Measurements from ENCODE around the gene RP9.

RP9 gene

DNA sequence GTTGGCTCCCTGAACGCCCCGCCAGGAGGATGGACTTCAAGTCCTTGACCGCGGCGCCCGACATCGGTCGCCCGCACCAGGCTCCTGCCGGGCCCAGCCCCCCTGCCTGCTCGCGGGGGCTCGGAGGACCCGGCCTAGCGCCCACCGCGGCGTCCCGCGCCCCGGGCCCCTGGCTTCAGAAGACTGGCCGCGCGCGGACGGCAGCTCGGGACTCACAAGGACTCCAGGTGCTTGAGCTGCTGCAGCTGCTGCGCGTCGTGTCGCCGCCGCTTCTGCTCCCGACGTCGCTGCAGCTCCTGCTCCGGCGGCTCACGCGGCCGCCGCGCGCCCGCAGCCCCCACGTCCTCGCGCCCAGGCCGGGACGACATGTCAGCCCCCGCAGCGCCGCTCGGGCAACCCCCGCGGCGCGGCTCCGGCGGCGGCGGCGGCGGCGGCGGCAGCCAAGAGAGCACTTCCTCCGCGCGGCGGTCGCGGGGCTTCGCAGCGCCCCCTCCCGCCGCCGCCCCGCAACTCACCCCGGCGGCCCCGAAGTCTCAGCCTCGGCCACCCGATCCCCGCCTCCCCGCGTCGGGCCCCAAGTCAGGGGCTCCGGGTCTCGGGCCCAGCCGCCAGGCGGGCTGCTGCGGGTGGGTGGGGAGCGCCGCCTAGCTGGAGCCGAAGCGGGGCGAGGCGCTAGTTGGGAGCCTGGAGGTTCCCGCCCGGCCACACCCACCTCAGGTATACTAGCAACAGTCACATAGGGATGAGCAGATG, at the start of gene RP9:
Gene RP9 (minus strand): TSS at position 400 of the 753 bp plus-strand sequence. CDS start 32 bp downstream, at position 368.
- Mint-ChIP-seq H3K36me3 (ENCODE audit: low read depth) (peaks cover under 1% of the 10 kb centered on the region), H3K27ac (peak within 1 kb of the TSS; percentile 87), H3K9me3 (no peaks in the 10 kb centered on the region), H3K4me3 (peak within 1 kb of the TSS; percentile 94), H3K4me1 (ENCODE audit: low read depth) (peaks cover 50% of the 10 kb centered on the region), H3K27me3 (peaks cover 13% of the 10 kb centered on the region)

DNA sequence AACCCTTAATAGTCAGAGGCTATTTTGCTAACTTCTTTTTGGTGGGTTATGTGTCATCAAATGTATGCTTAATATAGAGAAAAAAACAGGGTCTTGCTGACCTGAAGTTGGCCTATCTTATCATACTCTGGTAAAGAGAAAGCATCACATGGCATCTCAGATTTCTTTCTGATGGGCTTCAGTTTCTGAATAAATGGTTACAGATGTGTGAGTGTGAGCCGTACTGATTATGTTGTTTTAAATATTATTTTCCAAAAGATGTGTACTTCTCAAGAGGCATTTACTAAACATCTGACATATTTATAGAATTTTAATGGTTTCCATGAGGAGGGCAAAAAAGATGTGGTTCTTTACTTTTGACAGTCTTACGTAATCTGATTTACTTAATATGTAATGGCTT, 48.6 kb upstream of the RP9 start:
- Mint-ChIP-seq H3K27me3 (no peaks in the 10 kb centered on the region), H3K9me3 (no peaks in the 10 kb centered on the region), H3K4me1 (ENCODE audit: low read depth) (no peaks in the 10 kb centered on the region), H3K27ac (no peak overlapping the region), H3K36me3 (ENCODE audit: low read depth) (peaks cover 32% of the 10 kb centered on the region), H3K4me3 (no peak overlapping the region)

GRCh38 chr7:33157311-33157710, 48.1 kb upstream of the RP9 start:
- Mint-ChIP-seq H3K9me3 (no peaks in the 10 kb centered on the region), H3K4me3 (no peak overlapping the region), H3K36me3 (ENCODE audit: low read depth) (peaks cover 30% of the 10 kb centered on the region), H3K27me3 (no peaks in the 10 kb centered on the region), H3K4me1 (ENCODE audit: low read depth) (no peaks in the 10 kb centered on the region), H3K27ac (no peak overlapping the region)

GRCh38 chr7:33156441-33156840, 47.2 kb upstream of the RP9 start:
- Mint-ChIP-seq H3K27me3 (no peaks in the 10 kb centered on the region), H3K4me1 (ENCODE audit: low read depth) (no peaks in the 10 kb centered on the region), H3K36me3 (ENCODE audit: low read depth) (peaks cover 21% of the 10 kb centered on the region), H3K9me3 (no peaks in the 10 kb centered on the region), H3K27ac (no peak overlapping the region), H3K4me3 (no peak overlapping the region)

DNA sequence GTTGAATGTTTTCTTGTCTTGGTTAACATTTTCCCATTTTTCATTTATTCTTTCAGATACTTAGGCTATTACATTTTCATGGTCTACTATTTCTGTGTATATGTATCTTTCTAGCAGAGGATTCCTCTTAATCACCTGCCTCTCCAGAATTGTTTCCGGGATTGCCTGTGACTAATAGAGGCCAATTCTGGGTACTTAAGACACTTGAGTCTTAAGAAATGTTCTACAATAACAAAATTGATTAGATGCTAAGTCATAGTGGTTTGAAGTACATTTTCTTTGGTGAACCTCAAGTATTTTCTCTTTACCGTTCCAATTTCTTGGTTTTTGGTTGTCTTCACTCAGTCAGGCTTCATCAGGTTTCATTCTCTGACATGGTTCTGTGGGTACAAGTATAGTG, 46.6 kb upstream of the RP9 start:
- Mint-ChIP-seq H3K4me3 (no peak overlapping the region), H3K36me3 (ENCODE audit: low read depth) (peaks cover 17% of the 10 kb centered on the region), H3K9me3 (no peaks in the 10 kb centered on the region), H3K27ac (no peak overlapping the region), H3K27me3 (no peaks in the 10 kb centered on the region), H3K4me1 (ENCODE audit: low read depth) (no peaks in the 10 kb centered on the region)

DNA sequence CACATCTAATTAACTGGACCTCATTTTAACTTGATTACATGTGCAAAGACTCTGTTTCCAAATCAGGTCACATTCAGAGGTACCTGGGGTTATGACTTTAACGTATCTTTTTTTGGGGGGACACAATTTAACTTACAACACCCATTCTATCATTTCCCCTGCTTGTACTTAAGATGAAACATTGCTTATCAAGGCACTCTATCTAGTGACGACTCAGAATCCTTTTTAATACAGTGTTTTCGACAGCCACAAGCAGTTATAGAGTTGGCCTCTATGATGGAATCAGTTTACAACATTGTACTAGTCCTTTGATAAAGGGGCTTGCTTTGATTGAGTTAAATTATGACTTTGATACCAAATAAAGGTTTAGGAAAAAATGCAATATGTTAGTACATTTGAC, 42.9 kb upstream of the RP9 start:
- Mint-ChIP-seq H3K27me3 (no peaks in the 10 kb centered on the region), H3K4me3 (no peak overlapping the region), H3K27ac (no peak overlapping the region), H3K4me1 (ENCODE audit: low read depth) (no peaks in the 10 kb centered on the region), H3K9me3 (no peaks in the 10 kb centered on the region), H3K36me3 (ENCODE audit: low read depth) (peaks cover 8% of the 10 kb centered on the region)

DNA sequence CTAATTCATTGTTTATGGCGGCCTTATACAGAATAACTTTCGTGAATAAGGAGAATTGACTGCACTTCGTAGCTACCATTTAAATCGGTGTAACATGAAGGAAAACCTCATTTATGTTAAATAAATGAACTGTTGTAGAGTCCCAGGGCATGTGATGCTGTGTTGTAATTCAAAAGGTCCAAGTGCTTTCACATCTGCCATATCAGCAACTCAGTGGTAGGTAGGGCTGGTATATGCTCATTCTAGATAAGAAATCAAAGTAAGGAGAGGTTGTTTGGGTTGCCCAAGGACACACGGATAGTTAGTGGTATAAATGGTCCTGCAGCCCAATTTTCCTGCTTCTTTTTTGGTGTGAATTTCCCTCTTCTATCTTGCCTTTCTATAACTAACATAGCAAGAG, 36.0 kb upstream of the RP9 start:
- Mint-ChIP-seq H3K4me1 (ENCODE audit: low read depth) (peaks cover 4% of the 10 kb centered on the region), H3K27me3 (no peaks in the 10 kb centered on the region), H3K36me3 (ENCODE audit: low read depth) (peaks cover 4% of the 10 kb centered on the region), H3K4me3 (no peak overlapping the region), H3K27ac (no peak overlapping the region), H3K9me3 (peaks cover 4% of the 10 kb centered on the region)

DNA sequence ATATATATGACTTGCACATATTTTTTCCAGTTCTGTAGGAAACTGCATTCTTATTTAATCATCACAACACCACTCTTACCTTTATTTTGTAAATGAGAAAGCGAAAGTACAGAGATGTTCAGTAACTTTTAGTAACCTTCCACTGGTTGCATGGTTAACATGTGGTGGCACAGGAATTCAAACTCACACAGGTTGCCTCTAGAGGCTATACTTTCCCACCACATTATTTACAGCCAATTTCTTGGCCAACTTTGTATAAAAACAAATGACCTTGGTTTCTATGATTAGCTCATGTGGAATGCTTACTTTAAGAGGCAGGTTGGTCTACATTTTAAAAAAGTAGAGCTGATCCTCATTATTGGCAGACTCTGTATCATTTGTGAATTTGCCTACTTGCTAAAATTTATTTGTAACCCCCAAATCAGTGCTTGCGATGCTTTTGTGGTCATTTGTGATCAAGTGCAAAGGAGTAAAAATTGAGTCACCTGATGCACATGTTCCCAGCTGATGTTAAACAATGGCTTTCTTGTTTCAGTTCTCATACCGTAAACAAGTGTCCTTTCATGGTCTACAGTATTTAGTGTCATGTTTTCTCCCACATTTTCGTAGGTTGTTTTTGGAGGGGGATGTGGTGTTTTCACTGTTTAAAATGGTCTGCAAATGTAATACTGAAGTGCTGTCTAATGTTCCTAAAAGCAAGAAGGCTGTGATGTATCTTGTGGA, 35.0 kb upstream of the RP9 start:
- Mint-ChIP-seq H3K9me3 (peaks cover 4% of the 10 kb centered on the region), H3K36me3 (ENCODE audit: low read depth) (peaks cover 4% of the 10 kb centered on the region), H3K27ac (no peak overlapping the region), H3K27me3 (no peaks in the 10 kb centered on the region), H3K4me3 (no peak overlapping the region), H3K4me1 (ENCODE audit: low read depth) (peaks cover 4% of the 10 kb centered on the region)

GRCh38 chr7:33142585-33142984, 33.4 kb upstream of the RP9 start:
- H3K4me3 Mint-ChIP-seq, result no peak overlapping the region
- peaks cover 4% of the 10 kb centered on the region for H3K4me1 Mint-ChIP-seq (ENCODE audit: low read depth)
- no peaks in the 10 kb centered on the region for H3K27me3 Mint-ChIP-seq
- peaks cover 4% of the 10 kb centered on the region for H3K9me3 Mint-ChIP-seq
- H3K27ac Mint-ChIP-seq, result no peak overlapping the region
- H3K36me3 Mint-ChIP-seq (ENCODE audit: low read depth), result peaks cover 4% of the 10 kb centered on the region

- no peaks in the 10 kb centered on the region for H3K4me1 Mint-ChIP-seq (ENCODE audit: low read depth)
- H3K36me3 Mint-ChIP-seq (ENCODE audit: low read depth), result peaks cover 12% of the 10 kb centered on the region
- H3K27ac Mint-ChIP-seq, result no peak overlapping the region
- H3K4me3 Mint-ChIP-seq, result no peak overlapping the region
- H3K27me3 Mint-ChIP-seq, result no peaks in the 10 kb centered on the region
- peaks cover 8% of the 10 kb centered on the region for H3K9me3 Mint-ChIP-seq
These were observed 27.9 kb upstream of the RP9 start for GRCh38 chr7:33137103-33137502.

GRCh38 chr7:33130184-33130583, 21.0 kb upstream of the RP9 start:
- H3K27ac Mint-ChIP-seq, result peak overlapping the region; percentile 82
- peaks cover 13% of the 10 kb centered on the region for H3K4me1 Mint-ChIP-seq (ENCODE audit: low read depth)
- peaks cover 4% of the 10 kb centered on the region for H3K36me3 Mint-ChIP-seq (ENCODE audit: low read depth)
- peak overlapping the region; percentile 91 for H3K4me3 Mint-ChIP-seq
- peaks cover under 1% of the 10 kb centered on the region for H3K9me3 Mint-ChIP-seq
- no peaks in the 10 kb centered on the region for H3K27me3 Mint-ChIP-seq

GRCh38 chr7:33129806-33130153, 20.6 kb upstream of the RP9 start:
- Mint-ChIP-seq H3K27ac (peak overlapping the region; percentile 82), H3K27me3 (no peaks in the 10 kb centered on the region), H3K36me3 (ENCODE audit: low read depth) (peaks cover 4% of the 10 kb centered on the region), H3K4me3 (peak overlapping the region; percentile 91), H3K9me3 (no peaks in the 10 kb centered on the region), H3K4me1 (ENCODE audit: low read depth) (peaks cover 13% of the 10 kb centered on the region)

GRCh38 chr7:33128990-33129805, 20.0 kb upstream of the RP9 start, which contains the start of gene BBS9:
BBS9 (plus strand) TSS chr7:33129564; CDS start chr7:33146253, 16,689 bp downstream.
- H3K9me3 Mint-ChIP-seq, result no peaks in the 10 kb centered on the region
- no peaks in the 10 kb centered on the region for H3K27me3 Mint-ChIP-seq
- peak within 1 kb of the TSS; percentile 82 for H3K27ac Mint-ChIP-seq
- peak within 1 kb of the TSS; percentile 91 for H3K4me3 Mint-ChIP-seq
- peaks cover 4% of the 10 kb centered on the region for H3K36me3 Mint-ChIP-seq (ENCODE audit: low read depth)
- peaks cover 13% of the 10 kb centered on the region for H3K4me1 Mint-ChIP-seq (ENCODE audit: low read depth)

DNA sequence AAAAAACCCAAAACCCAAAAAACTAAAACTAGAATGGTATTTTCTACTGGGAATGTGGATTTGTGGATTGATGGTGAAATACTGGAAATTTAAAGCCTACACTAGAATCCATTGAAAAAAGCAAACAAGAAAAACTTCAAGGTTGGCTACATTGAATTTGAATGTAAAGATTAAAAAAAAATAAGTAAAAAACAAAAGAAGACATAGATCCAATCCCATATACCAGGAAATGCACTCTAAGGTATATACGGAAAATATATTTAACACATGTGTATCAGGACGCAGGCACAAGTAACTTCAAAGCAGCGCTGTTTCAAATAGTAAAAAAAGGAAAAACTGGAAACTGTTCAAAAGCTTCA, 19.4 kb upstream of the RP9 start:
- H3K9me3 Mint-ChIP-seq, result no peaks in the 10 kb centered on the region
- peak overlapping the region; percentile 91 for H3K4me3 Mint-ChIP-seq
- peaks cover 13% of the 10 kb centered on the region for H3K4me1 Mint-ChIP-seq (ENCODE audit: low read depth)
- no peaks in the 10 kb centered on the region for H3K27me3 Mint-ChIP-seq
- H3K27ac Mint-ChIP-seq, result peak overlapping the region; percentile 82
- H3K36me3 Mint-ChIP-seq (ENCODE audit: low read depth), result peaks cover 4% of the 10 kb centered on the region

DNA sequence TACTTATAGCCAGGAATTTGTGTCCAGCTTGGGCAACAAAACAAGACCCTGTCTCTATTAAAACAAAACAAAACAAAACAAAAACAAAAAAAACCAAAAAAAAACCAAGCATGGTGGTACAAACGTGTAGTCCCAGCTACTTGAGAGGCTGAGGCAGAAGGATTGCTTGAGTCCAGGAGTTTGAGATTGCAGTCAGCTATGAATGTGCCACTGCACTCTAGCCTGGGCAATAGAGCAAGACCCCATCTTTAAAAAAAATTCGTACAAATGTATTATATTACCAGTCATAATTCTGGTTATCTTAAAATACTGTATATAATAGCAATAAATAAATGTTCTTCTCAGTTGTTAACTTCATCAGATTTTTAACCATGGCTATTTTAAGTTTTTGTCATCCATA, 17.9 kb upstream of the RP9 start:
- H3K9me3 Mint-ChIP-seq, result no peaks in the 10 kb centered on the region
- no peak overlapping the region for H3K27ac Mint-ChIP-seq
- peaks cover 13% of the 10 kb centered on the region for H3K4me1 Mint-ChIP-seq (ENCODE audit: low read depth)
- no peak overlapping the region for H3K4me3 Mint-ChIP-seq
- no peaks in the 10 kb centered on the region for H3K36me3 Mint-ChIP-seq (ENCODE audit: low read depth)
- peaks cover 3% of the 10 kb centered on the region for H3K27me3 Mint-ChIP-seq
